Liver (tissue), 3 donors: ENCODE results near the gene RMND1.

Experiments
- CTCF ChIP-seq: fragments of 150-350 bp; IDR thresholded peaks from 2 replicates; pipeline ENCODE4 v1.5.1; 2017; ENCODE audit warnings: improper control_type of control experiment, low read depth, low read length; ENCODE audit not compliant: missing input control
- EGR1 ChIP-seq, 2 donors: IDR thresholded peaks; 2 replicates each; pipeline ENCODE4 v1.6.1; 2016 to 2018; ENCODE audit warnings: antibody characterized with exemption in 2 of 2, low read depth in 2 of 2
- GABPA ChIP-seq, 2 donors: IDR thresholded peaks in 1 of 2; conservative IDR thresholded peaks in 1 of 2; 2 replicates each; pipeline ENCODE4 v1.6.1; 2016; ENCODE audit warnings: antibody characterized with exemption in 2 of 2, mild to moderate bottlenecking in 1 of 2, moderate library complexity in 1 of 2
- MAX ChIP-seq: IDR thresholded peaks from 2 replicates; pipeline ENCODE4 v1.6.1; 2016; ENCODE audit warnings: antibody characterized with exemption
- REST ChIP-seq: IDR thresholded peaks from 2 replicates; pipeline ENCODE4 v1.6.1; 2016; ENCODE audit warnings: antibody characterized with exemption, mild to moderate bottlenecking
- TAF1 ChIP-seq: conservative IDR thresholded peaks from 2 replicates; pipeline ENCODE4 v1.6.1; 2016; ENCODE audit warnings: antibody characterized with exemption, mild to moderate bottlenecking
- YY1 ChIP-seq: IDR thresholded peaks from 2 replicates; pipeline ENCODE4 v1.6.1; 2016; ENCODE audit warnings: antibody characterized with exemption, mild to moderate bottlenecking
- ZBTB33 ChIP-seq: IDR thresholded peaks from 2 replicates; pipeline ENCODE4 v1.6.1; 2016; ENCODE audit warnings: antibody characterized with exemption
- donor health status: healthy.
- donor health status: healthy.

GRCh38 chr6:151451950-151452749, at the start of gene RMND1:
- TF ChIP-seq CTCF (no peak), EGR1 (IDR thresholded peaks at IDR 0.05; ENCODE audit: low read depth in 2 of 2) (peak; percentile 90 to 95), GABPA (IDR thresholded peaks at IDR 0.05 in 1 of 2, conservative IDR thresholded peaks at IDR 0.05 in 1 of 2) (peak; percentile 92 to 98), ZBTB33 (peak; percentile 96), MAX (peak; percentile 100), TAF1 (peak; percentile 81), REST (peak; percentile 81), YY1 (peak; percentile 87)
